ENCODE measurements around the gene CAMK2A. TPM values are rescaled to one million over a fixed set of nuclear protein-coding genes. Genes with fewer than 3 reads are reported as not detected.

Gene CAMK2A
- polyA plus RNA-seq, 1 experiment: 0.37 TPM

DNA sequence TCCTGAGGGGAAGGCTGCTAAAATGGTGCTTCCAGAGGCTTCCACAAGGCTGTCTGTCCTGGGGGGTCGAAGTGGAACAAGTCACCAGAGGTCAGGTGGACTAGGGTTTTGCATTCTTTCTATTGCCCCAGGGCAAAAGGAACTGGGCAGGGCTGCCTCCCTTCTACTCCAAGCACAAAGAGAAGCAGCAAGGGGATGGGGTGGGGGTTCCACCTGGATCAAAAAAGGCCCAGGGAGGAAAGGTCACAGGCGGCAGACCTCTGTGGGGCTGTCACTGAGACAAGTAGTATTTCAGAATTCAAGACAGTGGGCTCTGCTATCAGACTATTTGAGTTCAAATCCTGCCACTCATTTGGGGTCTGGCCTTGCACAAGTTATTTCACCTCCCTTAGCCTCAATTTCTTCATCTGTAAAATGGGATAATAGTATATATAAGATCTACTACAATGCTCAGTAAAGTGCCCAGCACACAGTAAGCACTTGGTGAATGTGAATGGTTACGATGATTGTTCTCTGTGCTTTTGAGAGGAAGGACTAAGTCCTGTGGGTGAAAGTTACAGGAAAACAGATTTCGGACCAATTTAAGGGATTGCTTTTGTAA lies 15.0 kb upstream of the CAMK2A start:
- no peaks in the 10 kb centered on the region for H3K9me3 ChIP-seq (ENCODE audit: control insufficient read depth, insufficient read depth, low read length)
- DNase-seq (ENCODE audit: low read depth, low spot score): no peak
- TF ChIP-seq, protein P1, sequence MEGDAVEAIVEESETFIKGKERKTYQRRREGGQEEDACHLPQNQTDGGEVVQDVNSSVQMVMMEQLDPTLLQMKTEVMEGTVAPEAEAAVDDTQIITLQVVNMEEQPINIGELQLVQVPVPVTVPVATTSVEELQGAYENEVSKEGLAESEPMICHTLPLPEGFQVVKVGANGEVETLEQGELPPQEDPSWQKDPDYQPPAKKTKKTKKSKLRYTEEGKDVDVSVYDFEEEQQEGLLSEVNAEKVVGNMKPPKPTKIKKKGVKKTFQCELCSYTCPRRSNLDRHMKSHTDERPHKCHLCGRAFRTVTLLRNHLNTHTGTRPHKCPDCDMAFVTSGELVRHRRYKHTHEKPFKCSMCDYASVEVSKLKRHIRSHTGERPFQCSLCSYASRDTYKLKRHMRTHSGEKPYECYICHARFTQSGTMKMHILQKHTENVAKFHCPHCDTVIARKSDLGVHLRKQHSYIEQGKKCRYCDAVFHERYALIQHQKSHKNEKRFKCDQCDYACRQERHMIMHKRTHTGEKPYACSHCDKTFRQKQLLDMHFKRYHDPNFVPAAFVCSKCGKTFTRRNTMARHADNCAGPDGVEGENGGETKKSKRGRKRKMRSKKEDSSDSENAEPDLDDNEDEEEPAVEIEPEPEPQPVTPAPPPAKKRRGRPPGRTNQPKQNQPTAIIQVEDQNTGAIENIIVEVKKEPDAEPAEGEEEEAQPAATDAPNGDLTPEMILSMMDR (IDR thresholded peaks at IDR 0.05; ENCODE audit: low read depth, low read length): no peak
- H3K27ac ChIP-seq (ENCODE audit: low read depth, low read length): peak overlapping the region; percentile 82
- ChIA-PET POLR2A (interaction anchor here (0.9 to 3.0 kb wide), 5 partner anchors 8 to 25 kb away, joined by 3 to 22 read pairs (median 4); no protein-coding TSS in a partner anchor), CTCF (no interaction called here)
- H3K4me3 ChIP-seq (ENCODE audit: low read depth, low read length): 0 out of 2 replicates have a peak overlapping the region, but pooled peaks have one; percentile 3
- no peaks in the 10 kb centered on the region for H3K27me3 ChIP-seq (ENCODE audit: control insufficient read depth, insufficient read depth, low read length)

DNA sequence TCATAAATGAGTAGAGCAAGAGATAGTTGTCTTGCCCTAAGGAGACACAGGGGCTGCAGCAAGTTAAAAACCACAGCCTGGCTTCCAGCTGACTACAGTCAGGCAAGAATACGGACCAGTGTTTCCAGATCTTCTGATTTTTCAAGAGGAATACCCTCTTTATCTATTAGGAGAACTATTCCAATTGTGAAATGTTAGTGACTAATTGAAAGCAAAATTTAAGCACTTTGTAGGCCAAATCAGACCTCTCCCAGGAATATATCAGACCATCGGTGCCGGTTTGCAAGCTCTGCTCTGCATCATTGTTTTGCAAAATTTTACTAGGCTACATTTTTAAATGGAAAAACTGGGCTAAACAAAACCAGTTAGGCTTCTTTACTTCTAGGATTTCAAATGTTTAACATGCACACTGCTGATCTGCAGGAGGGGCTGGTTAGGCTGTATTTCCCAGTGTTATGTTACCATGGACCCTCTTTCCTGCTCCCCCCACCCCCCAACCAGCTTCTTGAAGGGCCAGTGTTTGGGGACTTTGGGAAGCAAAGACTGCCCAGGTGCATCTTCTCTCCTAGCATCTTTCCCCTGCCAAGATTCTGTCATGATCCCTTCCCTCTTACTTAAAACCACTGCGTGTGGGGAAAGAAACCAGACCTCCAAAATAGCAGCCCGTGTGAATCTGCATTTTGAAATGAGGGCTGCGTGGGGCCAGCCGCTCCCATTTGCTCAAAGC lies 14.2 kb upstream of the CAMK2A start:
- TF ChIP-seq, protein P1 (IDR thresholded peaks at IDR 0.05; ENCODE audit: low read depth, low read length): no peak
- no peak overlapping the region for H3K4me3 ChIP-seq (ENCODE audit: low read depth, low read length)
- DNase-seq (ENCODE audit: low read depth, low spot score): peak; percentile 69
- no peaks in the 10 kb centered on the region for H3K27me3 ChIP-seq (ENCODE audit: control insufficient read depth, insufficient read depth, low read length)
- H3K27ac ChIP-seq (ENCODE audit: low read depth, low read length): peak overlapping the region; percentile 82
- POLR2A ChIA-PET: interaction anchor here (0.8 to 3.0 kb wide), 8 partner anchors 9 to 165 kb away, joined by 3 to 22 read pairs (median 4); no protein-coding TSS in a partner anchor
- CTCF ChIA-PET: interaction anchor here (1.0 to 2.1 kb wide), 2 partner anchors 47 to 134 kb away, joined by 5 to 7 read pairs; no protein-coding TSS in a partner anchor
- no peaks in the 10 kb centered on the region for H3K9me3 ChIP-seq (ENCODE audit: control insufficient read depth, insufficient read depth, low read length)

DNA sequence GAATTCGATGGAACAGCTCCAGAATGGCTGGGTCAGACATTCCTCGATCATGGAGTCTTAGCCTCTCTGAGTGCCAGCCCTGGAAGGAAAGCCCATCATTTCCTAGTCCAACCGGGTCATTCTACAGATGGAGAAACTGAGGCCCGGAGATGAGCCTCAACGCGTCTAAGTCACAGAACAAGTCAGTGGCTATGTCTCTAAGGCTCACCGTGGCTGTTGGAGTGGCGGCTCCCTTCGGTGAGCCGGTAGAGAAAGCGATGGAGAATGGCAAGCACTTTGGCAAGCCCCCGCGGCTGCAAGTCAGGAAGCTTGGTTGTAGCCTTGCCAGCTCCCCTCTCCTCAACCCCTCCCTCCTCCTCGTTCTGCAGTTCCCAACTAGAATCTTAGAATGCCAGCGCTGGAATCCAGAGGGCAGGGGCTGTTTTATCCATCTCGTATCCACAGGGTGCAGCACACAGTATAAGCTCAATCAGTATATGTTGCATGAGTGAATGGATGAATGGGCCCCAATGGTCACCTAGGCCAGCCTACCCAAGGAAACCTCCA lies 13.6 kb upstream of the CAMK2A start:
- DNase-seq (ENCODE audit: low read depth, low spot score): no peak
- ChIA-PET CTCF (interaction anchor here (1.0 to 2.1 kb wide), 7 partner anchors 9 to 134 kb away, joined by 4 to 8 read pairs (median 5); no protein-coding TSS in a partner anchor), POLR2A (interaction anchor here (0.9 to 3.0 kb wide), 6 partner anchors 14 to 164 kb away, joined by 3 to 22 read pairs (median 4); no protein-coding TSS in a partner anchor)
- Histone ChIP-seq H3K27me3 (ENCODE audit: control insufficient read depth, insufficient read depth, low read length) (no peaks in the 10 kb centered on the region), H3K27ac (ENCODE audit: low read depth, low read length) (peak overlapping the region; percentile 82), H3K4me3 (ENCODE audit: low read depth, low read length) (peak overlapping the region; percentile 60; the same call in 1 of the 2 replicates), H3K9me3 (ENCODE audit: control insufficient read depth, insufficient read depth, low read length) (no peaks in the 10 kb centered on the region)
- TF ChIP-seq, protein P1 (IDR thresholded peaks at IDR 0.05; ENCODE audit: low read depth, low read length): no peak

DNA sequence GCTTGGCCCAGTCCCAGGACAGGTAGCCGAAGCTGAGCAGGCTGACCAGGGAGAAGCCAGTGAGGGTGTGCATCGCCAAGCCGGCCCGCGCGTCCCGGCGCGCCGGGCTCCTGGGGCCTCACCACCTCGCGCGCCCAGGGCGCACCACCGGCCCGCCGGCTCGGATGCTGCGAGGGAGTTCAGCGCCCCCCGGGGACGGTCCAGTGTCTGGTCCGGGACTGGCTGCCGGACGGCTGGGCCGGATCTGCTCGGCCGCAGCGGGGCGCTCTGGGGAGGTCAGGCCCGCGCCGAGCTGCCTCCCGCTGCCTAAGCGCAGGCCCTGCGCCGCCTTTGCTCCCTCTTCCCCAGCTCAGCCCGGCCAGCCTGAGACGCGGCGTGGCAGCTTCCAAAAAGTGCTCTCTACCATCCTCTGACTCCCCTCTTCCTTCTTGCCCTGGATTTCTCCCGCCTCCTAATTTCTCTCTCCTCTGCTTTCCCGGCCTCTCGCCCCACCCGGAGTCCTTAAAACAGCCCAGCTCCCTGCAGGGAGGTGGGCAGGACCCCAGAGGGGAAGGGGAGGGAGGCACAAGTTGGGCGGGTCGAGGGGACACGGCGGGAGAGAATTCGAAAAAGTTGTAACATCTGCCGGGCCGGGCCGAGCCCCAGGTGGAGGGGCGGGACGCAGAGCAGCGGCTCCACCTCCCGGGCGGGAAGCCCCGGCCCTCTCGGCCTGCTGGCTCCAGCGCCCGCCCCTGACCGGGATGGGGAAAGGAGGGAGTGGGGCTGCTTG lies 12.9 kb upstream of the CAMK2A start, which contains the start of gene ARSI:
Gene ARSI (minus strand): TSS at position 605 of the 769 bp plus-strand sequence. CDS start 532 bp downstream, at position 73.
- Histone ChIP-seq H3K9me3 (ENCODE audit: control insufficient read depth, insufficient read depth, low read length) (no peaks in the 10 kb centered on the region), H3K27ac (ENCODE audit: low read depth, low read length) (peak within 1 kb of the TSS; percentile 82), H3K27me3 (ENCODE audit: control insufficient read depth, insufficient read depth, low read length) (no peaks in the 10 kb centered on the region), H3K4me3 (ENCODE audit: low read depth, low read length) (peak within 1 kb of the TSS; percentile 60)
- ChIA-PET POLR2A (interaction anchor here (1.0 to 3.0 kb wide), 5 partner anchors 15 to 76 kb away, joined by 3 to 22 read pairs (median 4); no protein-coding TSS in a partner anchor), CTCF (interaction anchor here (0.6 to 2.1 kb wide), 8 partner anchors 10 to 135 kb away, joined by 3 to 8 read pairs (median 4); no protein-coding TSS in a partner anchor)
- TF ChIP-seq, protein P1 (IDR thresholded peaks at IDR 0.05; ENCODE audit: low read depth, low read length): peak; percentile 21; the same call in 1 of the 2 replicates
- peak; percentile 55 for DNase-seq (ENCODE audit: low read depth, low spot score)

Data from AG04450 (cell line).